HepG2 (cell line): ENCODE measurements around the gene CD300C. TPM values are rescaled to one million over a fixed set of nuclear protein-coding genes. Genes with fewer than 3 reads are reported as not detected.

Experiments
- KDM1A ChIP-seq: IDR thresholded peaks from 2 replicates; pipeline ENCODE4 v1.6.1; 2016; ENCODE audit warnings: missing compliant biosample characterization
- KDM3A ChIP-seq: IDR thresholded peaks from 2 replicates; pipeline ENCODE4 v1.6.1; 2018; ENCODE audit warnings: low read depth, missing compliant biosample characterization
- MBNL3 ChIP-seq: fragments of 250-450 bp; sonication (Bioruptor Pico); conservative IDR thresholded peaks from 2 replicates; pipeline ENCODE4 v1.8.0; 2022; ENCODE audit warnings: mild to moderate bottlenecking, inconsistent platforms
- SMYD3 ChIP-seq: sonication (generic); formaldehyde crosslinking; IDR thresholded peaks from 2 replicates; pipeline ENCODE4 v1.8.1; 2023; ENCODE audit warnings: mild to moderate bottlenecking, missing genetic modification reagents
- ZBTB40 ChIP-seq, 2 experiments: fragments of 450-650 bp in 1 of 2; sonication (generic) in 1 of 2; formaldehyde crosslinking in 1 of 2; IDR thresholded peaks; 2 replicates each; pipeline versions ENCODE4 v1.6.1 to v1.8.0; 2016 to 2022; ENCODE audit warnings: antibody characterized with exemption in 1 of 2, mild to moderate bottlenecking in 1 of 2, missing genetic modification reagents in 1 of 2
- polyA plus RNA-seq, 8 experiments: library from polyadenylated mRNA; depleted of rRNA in 3 of 8; stranded (reverse) in 7 of 8; unstranded in 1 of 8; fragments of >200 nt; fragmentation: Illumina TruSeq in 4 of 8; extraction: Trizol in 4 of 8; gene quantifications; 2 replicates each; pipeline versions ENCODE4 v1.2.1 to v1.2.3, GENCODE V29; 2011 to 2016; ENCODE audit warnings: low read depth in 4 of 8, missing spikeins in 1 of 8, mixed read lengths in 1 of 8; ENCODE audit not compliant: insufficient read depth in 1 of 8
- total RNA-seq, 5 experiments: library from RNA; depleted of rRNA; stranded (reverse); fragments of >200 nt; fragmentation: Illumina TruSeq; extraction: Trizol; gene quantifications; 2 replicates each; pipeline ENCODE4 v1.2.3, GENCODE V29; 2016; ENCODE audit warnings: low read depth in 1 of 5
- TF ChIP-seq, protein P1 (sequence below): sonication (generic); formaldehyde crosslinking; IDR thresholded peaks from 2 replicates; pipeline ENCODE4 v1.5.0; 2020; ENCODE audit warnings: missing genetic modification reagents

Gene CD300C
- total and polyA plus RNA-seq, 2 of the 13 experiments (the other 11 are each of a cell fraction or from before 2014, with no cell fraction given) = not detected

- TF ChIP-seq, protein P1, sequence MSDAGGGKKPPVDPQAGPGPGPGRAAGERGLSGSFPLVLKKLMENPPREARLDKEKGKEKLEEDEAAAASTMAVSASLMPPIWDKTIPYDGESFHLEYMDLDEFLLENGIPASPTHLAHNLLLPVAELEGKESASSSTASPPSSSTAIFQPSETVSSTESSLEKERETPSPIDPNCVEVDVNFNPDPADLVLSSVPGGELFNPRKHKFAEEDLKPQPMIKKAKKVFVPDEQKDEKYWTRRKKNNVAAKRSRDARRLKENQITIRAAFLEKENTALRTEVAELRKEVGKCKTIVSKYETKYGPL (CRISPR knock-in tag) = no peak
- TF ChIP-seq KDM1A (CRISPR knock-in tag) (no peak), MBNL3 (CRISPR knock-in tag) (no peak), KDM3A (CRISPR knock-in tag) (no peak), ZBTB40 (IDR thresholded peaks at IDR 0.05) (no peak), ZBTB40 (CRISPR knock-in tag; IDR thresholded peaks at IDR 0.05) (no peak), SMYD3 (CRISPR knock-in tag) (no peak)
Observed at GRCh38 chr17:74544991-74545842, 698 bp downstream of the CD300C start (continued).
